Smooth muscle cell (in vitro differentiated cells): ENCODE measurements around the gene ZNF282. TPM values are rescaled to one million over a fixed set of nuclear protein-coding genes. Genes with fewer than 3 reads are reported as not detected.
"Not testable (repeated sequence)": the region's sequence is repeated elsewhere in the genome, so short reads cannot be mapped to it uniquely, and the experiment has no call there.

Experiments
- DNase-seq: peaks from one replicate; lab custom pipeline; 2025; ENCODE audit not compliant: unreplicated experiment; lab: John Stamatoyannopoulos, UW
- H2AFZ ChIP-seq: fragments of 200-600 bp; sonication (generic); 2 replicates; pipeline ENCODE4 v1.6.0; 2016; ENCODE audit warnings: antibody characterized with exemption, low read depth, mild to moderate bottlenecking
- H3F3A ChIP-seq: fragments of 200-600 bp; sonication (generic); 2 replicates; pipeline ENCODE4 v1.6.0; 2017; ENCODE audit warnings: antibody characterized with exemption, low read depth
- H3K27ac ChIP-seq: fragments of 200-600 bp; sonication (generic); 2 replicates; pipeline ENCODE4 v1.5.1; 2016; ENCODE audit warnings: low read depth, mild to moderate bottlenecking
- H3K27me3 ChIP-seq: fragments of 200-600 bp; sonication (generic); 2 replicates; pipeline ENCODE4 v1.6.1; 2016; ENCODE audit warnings: low read depth, mild to moderate bottlenecking
- H3K36me3 ChIP-seq: fragments of 200-600 bp; sonication (generic); 2 replicates; pipeline ENCODE4 v1.5.1; 2016; ENCODE audit warnings: low read depth
- H3K4me1 ChIP-seq: fragments of 200-600 bp; sonication (generic); 2 replicates; pipeline ENCODE4 v1.5.1; 2016; ENCODE audit warnings: low read depth
- H3K4me2 ChIP-seq: fragments of 200-600 bp; sonication (generic); 2 replicates; pipeline ENCODE4 v1.6.0; 2016; ENCODE audit warnings: mild to moderate bottlenecking
- H3K4me3 ChIP-seq: fragments of 200-600 bp; sonication (generic); 2 replicates; pipeline ENCODE4 v1.5.1; 2016; ENCODE audit warnings: mild to moderate bottlenecking
- H3K79me2 ChIP-seq: fragments of 200-600 bp; sonication (generic); 2 replicates; pipeline ENCODE4 v1.6.0; 2016; ENCODE audit warnings: low read depth, mild to moderate bottlenecking
- H3K9ac ChIP-seq: fragments of 200-600 bp; sonication (generic); 2 replicates; pipeline ENCODE4 v1.6.0; 2016; ENCODE audit warnings: low read depth
- H3K9me3 ChIP-seq: fragments of 200-600 bp; sonication (generic); replicated peaks from 2 replicates; pipeline ENCODE4 v1.5.1; 2016; ENCODE audit warnings: low read depth
- H4K20me1 ChIP-seq: fragments of 200-600 bp; sonication (generic); 2 replicates; pipeline ENCODE4 v1.6.0; 2016; ENCODE audit warnings: low read depth
- CTCF ChIP-seq: fragments of 200-600 bp; sonication (generic); IDR thresholded peaks from 2 replicates; pipeline ENCODE4 v1.5.1; 2017; ENCODE audit warnings: borderline replicate concordance, mild to moderate bottlenecking, antibody characterized with exemption; ENCODE audit not compliant: insufficient read depth, poor library complexity, severe bottlenecking
- WGBS: methylation state at CpG from one replicate; pipeline ENCODE4 v1.1.7; 2016; ENCODE audit warnings: low lambda C conversion rate; 5-methylcytosine and 5-hydroxymethylcytosine counted together
- polyA plus RNA-seq: library from polyadenylated mRNA; unstranded; fragments of >200 nt; fragmentation: Nextera tagmentation; extraction: Ambion mirVana; gene quantifications from 2 replicates; pipeline ENCODE4 v1.2.1, GENCODE V29; 2016
- total RNA-seq: library from RNA; depleted of rRNA; stranded (reverse); fragments of >200 nt; gene quantifications from 2 replicates; pipeline ENCODE4 v1.2.3, GENCODE V29; 2014

Gene ZNF282
- total and polyA plus RNA-seq, 2 experiments from 2014 or later, result 5.0 to 8.9 TPM

- Histone ChIP-seq H3K79me2 (no peaks in the 10 kb centered on the region), H3K4me2 (no peak overlapping the region), H3K9me3 (no peaks in the 10 kb centered on the region), H2AFZ (no peak overlapping the region), H3K9ac (no peak overlapping the region), H4K20me1 (no peaks in the 10 kb centered on the region), H3F3A (peaks cover 5% of the 10 kb centered on the region), H3K27ac (peak overlapping the region; percentile 82), H3K36me3 (no peaks in the 10 kb centered on the region), H3K4me1 (no peaks in the 10 kb centered on the region), H3K4me3 (no peak overlapping the region), H3K27me3 (no peaks in the 10 kb centered on the region)
- WGBS, result 81% methylated on average over 2 of the region's 2 CpGs
- TF ChIP-seq CTCF, result no peak
- no peak for DNase-seq
These were observed 37.0 kb downstream of the ZNF282 start for GRCh38 chr7:149232362-149232761.

GRCh38 chr7:149233655-149234204 lies 38.4 kb downstream of the ZNF282 start:
- DNase-seq, H3K9ac ChIP-seq, H4K20me1 ChIP-seq, H2AFZ ChIP-seq, H3K4me1 ChIP-seq, H3K36me3 ChIP-seq, H3K4me3 ChIP-seq, H3K27me3 ChIP-seq, H3K4me2 ChIP-seq, H3K9me3 ChIP-seq, H3K79me2 ChIP-seq, H3F3A ChIP-seq: not testable (repeated sequence)
- WGBS, result 54% methylated on average over 7 of the region's 7 CpGs
- H3K27ac ChIP-seq, result peak overlapping the region; percentile 82

GRCh38 chr7:149237502-149237901 lies 42.2 kb downstream of the ZNF282 start:
- no peaks in the 10 kb centered on the region for H3F3A ChIP-seq
- no peaks in the 10 kb centered on the region for H4K20me1 ChIP-seq
- H3K4me3 ChIP-seq, result no peak overlapping the region
- H3K27me3 ChIP-seq, result no peaks in the 10 kb centered on the region
- H2AFZ ChIP-seq, result no peak overlapping the region
- no peak for DNase-seq
- WGBS, result 78% methylated on average over 7 of the region's 7 CpGs
- no peak for TF ChIP-seq CTCF
- H3K36me3 ChIP-seq, result no peaks in the 10 kb centered on the region
- no peak overlapping the region for H3K9ac ChIP-seq
- H3K79me2 ChIP-seq, result peaks cover 29% of the 10 kb centered on the region
- H3K9me3 ChIP-seq, result no peaks in the 10 kb centered on the region
- H3K27ac ChIP-seq, result no peak overlapping the region
- H3K4me1 ChIP-seq, result peaks cover 7% of the 10 kb centered on the region
- no peak overlapping the region for H3K4me2 ChIP-seq

- Histone ChIP-seq H3K9me3 (no peaks in the 10 kb centered on the region), H3K27me3 (no peaks in the 10 kb centered on the region), H2AFZ (no peak overlapping the region), H3K9ac (no peak overlapping the region), H3K4me2 (no peak overlapping the region), H3K36me3 (no peaks in the 10 kb centered on the region), H3K79me2 (peaks cover 35% of the 10 kb centered on the region), H3K4me1 (peaks cover 7% of the 10 kb centered on the region), H4K20me1 (no peaks in the 10 kb centered on the region), H3F3A (no peaks in the 10 kb centered on the region), H3K27ac (no peak overlapping the region), H3K4me3 (no peak overlapping the region)
- TF ChIP-seq CTCF, result no peak
- WGBS, result 86% methylated on average over 3 of the region's 3 CpGs
- no peak for DNase-seq
These were observed 42.7 kb downstream of the ZNF282 start for GRCh38 chr7:149238051-149238450.
